HG02588 (cell line): ENCODE measurements around the gene GALNT6.
"Not testable (repeated sequence)": the region's sequence is repeated elsewhere in the genome, so short reads cannot be mapped to it uniquely, and the experiment has no call there.

Experiments
- ATAC-seq: cut with Tn5 transposase; IDR thresholded peaks from one replicate; pipeline ENCODE4 v1.9.1; 2021; ENCODE audit warnings: mild to moderate bottlenecking, moderate library complexity; ENCODE audit not compliant: unreplicated experiment

Gene GALNT6

GRCh38 chr12:51323966-51324895 lies 67.0 kb downstream of the GALNT6 start, which contains the start of gene BIN2:
TSS of gene BIN2 (minus strand) at chr12:51324174. CDS start at chr12:51324102, 72 bp downstream.
- peak; percentile 51 for ATAC-seq

DNA sequence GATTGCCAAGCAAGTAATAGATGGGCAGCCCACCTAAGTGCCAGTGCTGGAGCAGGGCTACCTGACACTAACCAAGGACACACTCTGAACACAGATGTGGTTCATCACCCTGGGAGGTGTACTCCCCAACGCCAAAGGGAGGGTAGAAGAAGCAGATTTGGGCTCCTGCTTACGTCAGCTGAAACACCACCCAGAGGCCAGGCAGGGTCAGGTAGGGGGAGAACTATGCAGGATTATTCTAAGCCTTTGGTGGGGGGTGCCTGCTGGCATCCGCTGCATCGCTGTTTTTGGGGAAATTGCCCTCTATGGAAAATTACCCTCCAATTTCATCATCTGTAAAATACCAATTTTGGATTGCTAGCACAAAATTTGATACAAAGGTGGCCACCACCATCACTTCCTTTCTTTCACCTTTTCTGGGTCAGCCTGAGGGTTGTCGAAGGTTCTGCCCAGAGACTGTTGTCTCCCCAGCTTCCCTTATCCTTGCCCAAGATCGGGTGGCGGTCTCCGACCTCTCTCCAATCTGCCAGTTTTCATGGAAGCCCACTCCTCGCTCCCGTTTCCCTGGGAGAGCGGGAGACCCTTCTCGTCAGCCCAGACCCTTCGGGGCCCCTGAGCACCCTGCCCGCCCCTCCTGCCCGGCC lies 67.8 kb downstream of the GALNT6 start:
- peak; percentile 3 for ATAC-seq

DNA sequence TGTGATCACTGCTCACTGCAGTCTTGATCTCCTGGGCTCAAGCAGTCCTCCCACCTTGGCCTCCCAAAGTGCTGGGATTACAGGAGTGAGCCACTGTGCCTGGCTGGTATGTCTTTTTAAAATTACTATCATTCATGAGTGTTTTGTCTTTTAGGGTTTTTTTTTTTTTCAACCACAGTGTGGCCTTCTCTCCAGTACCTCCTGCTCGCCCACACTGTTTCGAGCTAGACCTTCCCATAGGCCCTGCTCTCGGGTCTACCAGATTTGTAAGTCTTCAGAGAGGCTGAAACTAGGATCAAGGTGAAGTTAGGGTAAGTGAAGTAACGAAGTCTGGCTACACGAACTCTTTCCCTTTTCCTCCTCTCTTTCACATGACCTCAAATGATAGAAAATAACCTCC lies 68.8 kb downstream of the GALNT6 start:
- no peak for ATAC-seq

GRCh38 chr12:51321882-51322281 lies 69.3 kb downstream of the GALNT6 start:
- no peak for ATAC-seq

DNA sequence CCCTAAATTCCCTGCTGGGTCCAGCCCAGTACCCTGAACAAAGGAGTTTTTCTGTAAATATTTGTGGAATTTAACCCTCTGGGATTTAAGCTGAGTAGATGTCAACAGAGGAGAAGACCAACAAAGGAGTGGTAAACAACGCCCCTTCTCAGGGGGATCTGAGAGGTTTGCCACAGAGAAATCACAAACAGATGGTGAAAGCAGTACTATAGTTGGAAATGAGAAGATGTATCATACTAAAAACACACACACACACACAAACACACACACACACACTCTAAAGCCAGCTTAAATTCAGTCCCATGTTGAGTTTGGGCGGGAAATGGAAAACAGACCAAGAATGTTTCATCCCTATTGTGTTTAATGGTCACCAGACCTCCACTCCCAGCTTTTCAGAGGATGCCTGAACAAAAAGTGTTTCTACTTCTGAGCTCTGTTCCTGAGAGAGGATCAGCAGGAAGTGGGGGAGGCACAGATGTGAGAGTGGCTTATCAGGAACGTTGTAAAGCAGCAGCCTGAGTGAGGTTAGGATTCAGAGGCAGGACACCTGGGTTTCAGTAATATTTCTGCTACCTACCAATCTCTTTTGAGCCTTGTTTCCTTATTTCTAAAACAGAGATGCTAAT lies 70.4 kb downstream of the GALNT6 start:
- ATAC-seq, result no peak

DNA sequence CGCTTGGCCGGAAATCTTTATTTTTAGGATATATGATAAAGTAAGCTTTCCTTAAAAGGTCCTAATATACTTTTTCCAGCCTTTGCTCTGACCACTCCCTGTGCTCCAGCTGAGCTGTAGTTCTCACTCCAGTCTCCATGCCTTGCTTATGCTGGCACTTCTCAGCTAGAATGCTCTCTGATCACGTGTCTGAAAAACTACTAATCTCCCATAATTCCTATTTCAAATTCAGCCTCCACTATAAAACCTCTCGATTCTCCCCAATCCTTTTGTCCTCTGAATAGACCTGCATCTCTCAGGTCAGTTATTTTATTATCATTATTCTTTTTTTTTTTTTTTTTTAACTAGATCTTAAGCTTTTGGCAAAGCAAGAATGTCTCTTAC lies 70.9 kb downstream of the GALNT6 start:
- ATAC-seq, result no peak

DNA sequence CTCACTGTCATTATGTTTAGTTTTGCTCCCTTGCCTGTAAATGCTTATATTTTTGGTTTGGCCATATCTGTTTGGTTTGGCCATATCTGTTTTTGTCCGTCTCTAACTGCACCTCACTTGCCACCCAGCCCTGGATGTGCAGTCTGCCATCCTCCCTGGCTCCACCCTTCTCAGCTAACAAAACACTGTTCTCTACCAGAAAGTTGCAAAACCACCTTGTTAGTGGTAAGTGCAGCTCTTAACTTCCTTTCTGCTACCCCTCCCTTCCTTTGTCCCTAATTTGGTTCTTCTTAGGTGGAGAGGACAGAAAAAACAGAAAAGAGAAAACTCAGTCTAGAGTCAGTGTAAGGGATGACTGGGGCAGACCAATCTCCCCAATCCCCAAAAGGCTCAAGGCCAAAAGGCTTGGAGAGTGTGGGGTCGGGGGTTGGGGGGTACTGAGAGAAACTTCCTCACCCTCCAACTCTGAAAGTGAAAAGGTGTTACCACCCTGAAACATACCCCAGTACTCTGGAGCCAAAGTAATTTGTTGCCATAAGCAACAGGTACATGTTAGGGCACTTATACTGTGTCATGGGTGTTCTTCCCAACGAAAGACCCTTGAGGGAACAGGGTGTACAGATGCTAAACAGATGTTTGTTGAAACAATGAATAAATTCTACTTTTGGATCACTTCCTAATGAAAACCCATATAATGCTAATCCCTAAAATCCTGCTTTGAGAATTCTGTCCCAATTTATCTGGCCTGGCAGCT lies 72.2 kb downstream of the GALNT6 start:
- no peak for ATAC-seq

GRCh38 chr12:51318057-51318806 lies 73.0 kb downstream of the GALNT6 start:
- ATAC-seq, result not testable (repeated sequence)

GRCh38 chr12:51311389-51311788 lies 79.8 kb downstream of the GALNT6 start:
- ATAC-seq, result no peak

GRCh38 chr12:51307655-51308593 lies 83.3 kb downstream of the GALNT6 start:
- no peak for ATAC-seq

DNA sequence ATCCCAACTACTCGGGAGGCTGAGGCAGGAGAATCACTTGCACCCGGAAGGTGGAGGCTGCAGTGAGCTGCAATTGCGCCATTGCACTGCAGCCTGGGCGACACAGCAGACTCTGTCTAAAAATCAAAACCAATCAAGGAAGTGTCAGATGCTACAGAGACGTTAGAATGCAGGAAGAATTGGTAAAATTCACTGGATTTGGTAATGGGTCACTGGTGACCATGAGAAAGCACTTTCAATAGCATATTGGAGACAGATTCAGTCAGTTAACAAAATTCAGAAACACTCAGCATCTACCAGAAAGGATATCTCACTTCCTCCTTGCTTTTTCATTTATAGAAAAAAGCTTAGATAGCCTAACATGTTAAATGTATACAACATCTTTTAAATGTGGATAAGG lies 84.7 kb downstream of the GALNT6 start:
- no peak for ATAC-seq
